Activated CD4-positive, alpha-beta T cell treated with anti-CD3 and anti-CD28 coated beads for 4 hours (primary cell): ENCODE results near the gene ATP6V1B1.
A peak's percentile ranks its signal among the peaks of the same experiment; 100 is the strongest.

Experiments used
- DNase-seq, 2 donors: peaks; one replicate each; pipeline ENCODE4 v3.0.0-alpha.2; 2020

ATP6V1B1 gene

DNA sequence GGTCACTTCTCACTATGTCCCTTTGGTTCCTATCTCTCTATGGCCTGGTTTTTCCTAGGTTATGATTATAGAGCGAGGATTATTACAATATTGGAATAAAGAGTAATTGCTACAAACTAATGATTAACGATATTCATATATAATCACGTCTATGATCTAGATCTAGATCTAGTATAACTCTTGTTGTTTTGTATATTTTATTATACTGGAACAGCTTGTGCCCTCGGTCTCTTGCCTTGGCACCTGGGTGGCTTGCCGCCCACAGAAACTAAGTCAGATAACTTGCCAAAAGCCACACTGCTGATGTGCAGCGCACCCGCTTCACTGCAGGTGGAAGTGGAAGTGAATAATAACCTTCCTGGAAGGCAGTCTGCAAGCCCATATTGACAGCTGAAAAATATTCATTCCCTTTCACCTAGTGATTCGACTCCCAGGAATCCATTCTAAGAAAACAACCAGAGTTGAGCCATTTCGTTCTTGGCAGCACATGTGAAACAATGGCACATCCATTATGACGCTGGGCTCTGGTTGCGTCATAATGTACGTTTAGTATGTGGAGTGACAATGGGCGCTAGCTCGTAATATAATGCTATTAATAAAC is 42.0 kb downstream of the ATP6V1B1 start:
- DNase-seq, result peak; percentile 29

DNA sequence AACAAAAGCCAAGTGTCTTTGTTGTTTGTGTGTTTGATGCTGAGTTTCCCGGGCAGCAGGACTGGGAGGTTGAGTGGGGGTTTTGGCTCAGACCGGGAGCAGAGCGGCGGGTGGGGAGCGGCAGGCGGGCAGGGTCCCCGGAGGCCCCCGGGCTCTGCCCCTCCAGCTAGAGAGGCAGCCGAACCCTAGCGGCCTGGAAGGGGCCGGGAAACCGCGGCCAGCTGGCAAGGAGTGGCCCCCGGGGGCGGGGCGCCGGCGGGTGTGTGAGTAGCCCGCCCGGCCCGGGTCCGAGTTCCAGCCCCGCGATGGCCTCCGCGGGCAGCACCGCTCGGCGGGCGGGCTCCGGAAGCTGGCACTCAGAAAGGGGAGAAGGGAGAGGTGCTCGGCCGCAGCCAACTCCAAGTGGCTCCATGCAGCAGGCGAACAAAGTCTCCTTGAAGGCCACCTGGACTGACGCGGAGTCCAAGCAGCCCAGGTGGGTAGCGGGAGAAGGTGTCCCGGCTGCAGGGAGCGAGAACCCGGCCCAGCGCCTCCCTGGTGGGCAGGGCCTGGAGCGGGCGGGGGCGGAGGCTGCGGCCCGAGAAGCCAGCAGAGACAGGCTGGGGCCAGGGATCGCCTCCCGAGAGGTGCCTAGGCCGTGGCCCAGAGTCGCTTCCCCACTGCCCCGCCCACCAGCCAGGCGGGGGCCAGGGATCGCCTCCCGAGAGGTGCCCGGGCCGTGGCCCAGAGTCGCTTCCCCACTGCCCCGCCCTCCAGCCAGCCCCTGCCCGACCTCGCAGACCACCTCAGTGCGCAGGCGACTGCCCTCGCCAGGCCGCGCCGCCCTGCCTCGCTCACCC is 42.9 kb downstream of the ATP6V1B1 start, which contains the start of gene ANKRD53:
Gene ANKRD53 (plus strand): TSS at position 290 of the 839 bp plus-strand sequence. CDS start 16 bp downstream, at position 306.
- DNase-seq, result peak in 1 of 2 donors; percentile 16

DNA sequence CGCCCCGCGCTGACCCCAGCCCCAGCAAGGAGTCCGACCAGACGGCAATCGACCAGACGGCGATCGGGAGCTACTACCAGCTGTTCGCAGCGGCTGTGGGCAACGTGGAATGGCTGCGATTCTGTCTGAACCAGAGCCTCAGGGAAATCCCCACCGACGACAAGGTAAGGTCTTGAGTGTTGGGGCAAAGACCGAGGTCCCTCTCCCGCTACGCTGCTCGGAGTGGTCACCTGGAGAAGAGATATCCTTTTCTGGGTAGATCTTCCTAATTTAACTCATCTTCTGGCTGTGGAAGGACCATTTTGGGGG is 43.4 kb downstream of the ATP6V1B1 start:
- DNase-seq, result no peak

DNA sequence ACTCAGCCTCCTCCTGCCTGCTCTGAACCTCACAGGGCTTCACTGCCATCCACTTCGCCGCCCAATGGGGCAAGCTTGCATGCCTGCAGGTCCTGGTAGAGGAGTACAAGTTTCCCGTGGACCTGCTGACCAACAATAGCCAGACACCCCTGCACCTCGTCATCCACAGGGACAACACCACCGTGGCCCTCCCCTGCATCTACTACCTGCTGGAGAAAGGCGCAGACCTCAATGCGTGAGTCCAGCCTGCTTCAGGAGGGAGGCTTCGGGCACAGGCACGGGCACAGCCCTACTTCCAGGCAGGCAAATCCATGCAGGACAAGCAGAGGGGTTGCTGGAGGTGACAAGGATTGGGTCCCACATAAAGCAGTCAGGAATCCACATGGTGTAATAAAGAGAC is 43.9 kb downstream of the ATP6V1B1 start:
- no peak for DNase-seq

GRCh38 chr2:70981421-70981820 is 45.7 kb downstream of the ATP6V1B1 start:
- DNase-seq, result no peak

GRCh38 chr2:70981866-70982810 is 46.4 kb downstream of the ATP6V1B1 start:
- DNase-seq, result no peak

DNA sequence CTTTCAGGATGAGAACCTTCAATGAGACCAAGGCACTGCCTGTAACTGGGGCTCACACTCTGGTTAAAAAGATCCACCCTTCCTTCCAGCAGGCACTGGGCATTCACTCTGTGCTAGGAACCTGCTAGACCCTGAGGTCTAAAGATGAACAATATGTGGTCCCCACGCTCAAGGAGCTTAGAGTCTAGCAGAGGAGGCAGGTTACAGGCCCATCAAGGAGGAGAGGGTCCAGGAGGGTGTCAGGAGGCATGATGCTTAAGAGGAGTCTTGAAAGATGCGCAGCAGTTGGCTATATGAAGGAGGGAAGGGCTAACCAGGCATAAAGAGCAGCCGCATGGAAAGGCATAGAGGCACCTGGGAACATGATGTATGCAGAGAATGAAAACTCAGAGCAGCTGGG is 47.3 kb downstream of the ATP6V1B1 start:
- DNase-seq, result no peak

DNA sequence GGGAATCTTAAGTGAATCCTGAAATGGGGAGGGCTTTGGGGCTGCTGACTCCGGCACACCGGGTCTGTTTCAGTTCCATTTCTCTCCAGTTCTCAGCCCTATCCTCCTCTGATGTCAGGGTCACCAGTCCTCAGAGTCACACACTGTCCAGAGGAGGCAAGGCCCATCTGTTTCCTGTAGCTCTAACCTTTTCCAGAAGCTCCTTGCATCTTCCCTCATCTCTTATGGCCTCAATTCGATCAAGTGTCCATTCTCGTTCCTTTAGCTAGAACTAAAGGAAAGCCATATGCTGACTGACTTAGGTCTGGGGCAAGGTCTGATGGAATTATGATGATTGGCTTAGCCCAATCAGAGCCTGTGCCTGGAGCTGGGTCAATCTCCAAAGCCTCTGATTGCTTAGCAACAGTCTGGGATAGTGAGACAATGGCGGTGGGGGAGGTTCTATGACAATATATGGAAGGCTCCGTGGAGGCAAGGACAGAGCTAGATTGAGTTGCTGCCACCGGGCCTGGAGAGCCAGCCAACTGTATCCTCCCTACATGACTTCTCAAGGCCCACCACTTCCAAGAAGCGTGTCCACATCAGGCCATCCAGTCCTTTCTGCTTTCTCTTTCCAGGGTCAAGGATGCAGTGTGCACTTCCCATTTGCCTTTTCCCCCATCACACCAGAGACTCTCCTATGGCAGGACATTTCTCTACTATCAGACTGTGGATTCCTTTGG is 48.0 kb downstream of the ATP6V1B1 start:
- no peak for DNase-seq

DNA sequence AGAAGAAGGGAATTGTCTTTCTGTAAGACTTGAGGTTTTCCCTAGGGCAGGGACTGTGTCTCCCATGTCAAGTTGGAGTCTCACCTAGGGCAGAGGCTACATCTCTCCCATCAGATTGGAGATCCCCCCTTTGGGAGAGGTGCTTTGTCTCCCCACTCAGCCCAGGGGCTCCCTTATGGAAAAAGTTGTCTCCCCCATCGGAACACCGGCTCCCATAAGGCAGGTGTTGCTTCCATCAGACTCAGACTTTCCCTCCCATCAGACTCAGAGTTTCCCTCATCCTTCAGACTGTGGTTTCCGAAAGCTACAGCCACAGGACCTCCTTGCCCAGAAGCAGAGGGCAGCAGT is 48.5 kb downstream of the ATP6V1B1 start:
- DNase-seq, result no peak

DNA sequence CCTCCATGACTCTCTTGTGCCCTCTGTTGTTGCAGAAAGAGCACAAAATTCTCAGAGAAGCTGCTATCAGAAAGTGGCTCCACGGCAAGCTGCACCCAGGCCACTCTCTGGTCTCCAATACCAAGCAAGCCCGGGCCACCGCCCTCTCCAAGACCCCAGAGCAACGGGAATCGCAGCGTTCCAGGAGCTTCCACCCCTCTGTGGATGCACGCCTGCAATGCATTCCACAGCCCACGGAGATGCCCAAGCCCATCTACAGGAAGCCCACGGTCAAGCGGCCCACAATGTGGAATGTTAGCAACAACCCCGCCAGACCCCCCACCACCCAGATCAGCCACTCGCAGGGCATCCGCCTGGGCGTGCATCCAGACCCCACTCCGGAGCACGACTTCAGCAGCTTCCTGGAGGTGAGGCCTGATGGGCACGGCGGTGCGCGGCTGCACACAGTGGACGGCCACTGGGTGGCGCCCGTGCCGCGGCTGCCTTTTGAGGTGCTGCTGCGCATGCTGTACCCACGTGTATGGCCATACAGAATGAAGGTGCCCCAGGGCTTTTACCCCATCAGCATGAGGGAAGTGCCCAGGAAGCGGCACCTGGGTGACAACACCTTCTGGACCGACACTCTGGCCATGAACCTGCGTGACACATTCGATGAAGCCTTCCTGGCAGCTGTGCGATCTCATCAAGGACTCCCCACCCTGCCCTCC is 49.0 kb downstream of the ATP6V1B1 start:
- peak; percentile 77 to 82 for DNase-seq

- DNase-seq, result no peak
Measured at GRCh38 chr2:70985283-70985688, 49.6 kb downstream of the ATP6V1B1 start.

GRCh38 chr2:70985956-70986355 is 50.3 kb downstream of the ATP6V1B1 start:
- DNase-seq, result no peak

GRCh38 chr2:70986499-70987189 is 50.9 kb downstream of the ATP6V1B1 start:
- DNase-seq, result no peak

- DNase-seq, result no peak
Measured at GRCh38 chr2:70987386-70987785, 51.7 kb downstream of the ATP6V1B1 start.

DNA sequence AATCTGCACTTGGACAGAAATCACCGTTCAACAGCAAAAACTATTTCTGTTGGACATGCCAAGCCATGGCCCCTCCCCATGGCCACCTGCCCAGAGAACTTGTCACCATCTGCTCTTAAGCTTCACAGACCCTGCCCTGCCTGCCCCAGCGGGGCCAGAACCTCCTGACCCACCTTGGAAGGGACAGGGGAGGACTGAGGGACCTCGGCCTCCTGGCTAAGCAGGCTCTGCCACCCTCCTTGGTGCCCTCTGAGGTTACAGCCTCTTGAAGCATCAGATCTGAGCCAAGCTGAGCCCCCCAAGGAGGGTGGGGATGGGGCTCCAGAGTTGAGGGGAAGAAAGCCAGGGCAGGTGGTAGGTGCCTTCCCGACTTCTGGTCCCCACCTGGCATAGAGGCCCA is 52.5 kb downstream of the ATP6V1B1 start:
- no peak for DNase-seq

GRCh38 chr2:70988726-70989648 is 53.3 kb downstream of the ATP6V1B1 start:
- DNase-seq, result no peak

DNA sequence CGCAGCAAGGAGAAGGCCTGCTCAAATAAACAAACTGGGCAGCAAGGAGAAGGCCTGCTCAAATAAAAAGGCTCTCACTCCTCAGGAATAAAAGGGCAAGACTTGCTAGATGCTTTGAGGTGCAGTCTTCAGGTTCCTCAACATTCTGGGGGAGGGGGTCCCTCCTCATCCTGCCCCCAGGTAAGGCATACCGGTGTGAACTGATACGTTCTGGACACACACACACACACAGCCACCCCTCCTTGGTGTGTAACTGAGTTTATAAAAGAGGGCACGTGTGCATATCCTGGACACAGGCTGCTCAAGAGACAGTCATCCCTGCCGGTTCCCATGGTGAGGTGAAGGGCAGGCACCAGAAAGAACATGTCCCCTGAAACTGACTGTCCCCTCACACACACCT is 54.5 kb downstream of the ATP6V1B1 start:
- no peak for DNase-seq

GRCh38 chr2:70991142-70991541 is 55.4 kb downstream of the ATP6V1B1 start:
- no peak for DNase-seq

DNA sequence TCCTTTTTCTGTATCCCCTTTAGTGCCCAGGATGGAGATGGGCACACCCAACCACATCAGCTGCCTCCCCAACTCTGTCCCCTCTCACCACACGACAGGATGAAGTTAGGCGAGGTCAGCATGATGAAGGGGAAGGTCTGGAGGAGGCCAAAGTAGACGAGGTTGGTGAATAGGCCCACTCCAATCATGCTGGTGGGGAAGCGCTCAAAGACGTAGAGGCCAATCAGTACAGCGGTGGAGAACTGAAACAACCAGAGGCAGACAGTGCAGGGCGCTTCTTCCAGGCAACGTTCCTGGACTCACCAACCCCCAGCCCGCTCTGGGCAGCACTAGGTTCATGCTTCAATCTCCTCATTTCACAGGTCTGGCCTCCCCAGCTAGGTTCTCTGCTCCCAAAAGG is 56.0 kb downstream of the ATP6V1B1 start:
- no peak for DNase-seq
